ENCODE data around the gene PTBP1.
"Not testable (repeated sequence)": the region's sequence is repeated elsewhere in the genome, so short reads cannot be mapped to it uniquely, and the experiment has no call there.

Gene PTBP1

DNA sequence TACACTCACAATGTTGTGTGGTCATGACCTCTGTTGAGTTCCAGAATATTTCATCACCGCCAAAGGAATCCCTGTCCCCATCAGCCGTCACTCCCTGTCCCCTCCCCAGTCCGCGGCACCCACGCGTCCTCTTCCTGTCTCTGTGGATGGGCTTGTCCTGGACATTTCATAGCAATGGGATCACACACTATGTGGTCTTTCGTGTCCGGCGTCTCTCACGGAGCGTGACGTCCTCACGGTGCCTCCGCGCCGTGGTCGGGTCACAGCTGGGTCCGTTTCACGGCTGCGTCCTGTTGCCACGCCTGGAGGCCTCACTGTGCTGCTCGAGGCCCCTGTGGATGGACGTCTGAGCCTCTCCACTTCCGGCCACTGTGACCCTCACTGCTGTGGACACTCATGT, 37.0 kb downstream of the PTBP1 start:
- TF ChIP-seq POLR2AphosphoS5 (IDR thresholded peaks at IDR 0.05; ENCODE audit: low read depth, low read length) = no peak
- FAIRE-seq (no peak), DNase-seq (ENCODE audit: insufficient read length, low spot score) (no peak)

DNA sequence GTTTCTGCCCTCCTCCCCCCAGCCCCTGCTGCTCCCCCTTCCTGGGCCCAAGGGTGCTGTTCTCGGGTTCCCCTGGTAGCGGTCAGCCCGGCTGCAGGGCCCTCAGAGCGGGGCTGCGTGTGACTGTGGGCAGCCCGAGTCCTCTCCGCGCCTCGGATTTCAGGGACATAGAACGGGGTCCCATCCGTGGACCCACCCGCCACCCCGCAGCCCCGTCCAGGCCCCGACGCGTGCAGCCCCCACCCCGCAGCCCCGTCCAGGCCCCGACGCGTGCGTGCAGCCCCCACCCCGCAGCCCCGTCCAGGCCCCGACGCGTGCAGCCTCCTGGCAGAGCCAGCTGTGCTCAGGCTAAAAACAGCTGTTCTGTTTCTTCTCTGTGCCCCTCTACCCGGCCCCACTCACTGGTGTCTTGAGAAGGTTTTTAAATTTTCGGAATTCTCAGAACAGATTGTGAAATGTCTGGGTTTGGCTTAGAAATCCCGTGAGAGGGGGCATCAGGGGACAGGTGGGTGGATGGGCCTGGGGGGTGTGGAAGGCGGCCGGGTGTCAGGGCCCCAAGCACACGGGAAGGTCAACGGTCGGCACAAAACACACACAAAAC, 38.1 kb downstream of the PTBP1 start:
- DNase-seq (ENCODE audit: insufficient read length, low spot score) (no peak), FAIRE-seq (no peak)
- TF ChIP-seq POU2F2 (IDR thresholded peaks at IDR 0.05; ENCODE audit: low read depth, low read length) (no peak), POLR2A (IDR thresholded peaks at IDR 0.05; ENCODE audit: low read depth, low read length) (no peak), PAX5 (IDR thresholded peaks at IDR 0.05; ENCODE audit: insufficient read depth, low read length, severe bottlenecking) (no peak), TAF1 (IDR thresholded peaks at IDR 0.05; ENCODE audit: low read depth, low read length) (no peak), POLR2AphosphoS5 (IDR thresholded peaks at IDR 0.05; ENCODE audit: low read depth, low read length) (no peak), SPI1 (IDR thresholded peaks at IDR 0.05; ENCODE audit: low read depth, low read length) (no peak)

DNA sequence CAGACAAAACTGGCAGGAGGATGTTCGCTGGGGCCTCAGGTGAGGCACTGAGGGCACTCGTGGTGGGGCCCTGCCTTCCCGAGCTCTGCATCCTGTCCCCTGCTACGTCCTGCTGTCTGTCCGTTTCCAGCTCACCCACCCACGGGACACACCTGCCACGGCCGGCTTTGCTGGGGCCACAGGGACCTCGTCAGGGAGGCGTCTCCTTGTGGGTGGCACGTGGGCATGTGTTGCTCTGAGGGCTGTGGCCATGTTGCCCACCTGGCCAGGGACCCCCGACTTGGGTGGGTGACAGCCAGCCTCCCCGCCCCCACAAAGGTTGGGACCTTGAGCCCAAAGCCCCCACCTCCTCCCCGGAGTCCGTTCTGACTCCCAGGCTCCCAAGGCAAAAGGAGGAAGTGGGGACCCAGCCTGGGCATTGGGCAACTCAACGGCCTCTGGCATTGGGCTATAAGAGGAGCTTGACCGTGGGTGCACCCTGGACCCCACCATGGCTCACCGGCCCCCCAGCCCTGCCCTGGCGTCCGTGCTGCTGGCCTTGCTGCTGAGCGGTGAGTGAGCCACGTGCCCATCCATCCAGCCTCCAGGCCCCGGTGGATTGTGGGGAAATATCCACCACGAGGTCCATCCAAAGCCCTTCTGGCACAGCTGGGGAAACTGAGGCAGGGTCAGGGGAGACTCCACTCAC, 43.4 kb downstream of the PTBP1 start, which contains the start of gene PRTN3:
Gene PRTN3, plus strand, starts transcription at position 481 of the 688 bp plus-strand sequence. Its CDS starts 10 bp downstream, at position 491.
- DNase-seq (ENCODE audit: insufficient read length, low spot score) = no peak
- no peak for FAIRE-seq
- TF ChIP-seq POLR2AphosphoS5 (IDR thresholded peaks at IDR 0.05; ENCODE audit: low read depth, low read length) (no peak), POLR2A (IDR thresholded peaks at IDR 0.05; ENCODE audit: low read depth, low read length) (no peak), PAX5 (IDR thresholded peaks at IDR 0.05; ENCODE audit: insufficient read depth, low read length, severe bottlenecking) (no peak), TAF1 (IDR thresholded peaks at IDR 0.05; ENCODE audit: low read depth, low read length) (no peak), POU2F2 (IDR thresholded peaks at IDR 0.05; ENCODE audit: low read depth, low read length) (no peak), SPI1 (IDR thresholded peaks at IDR 0.05; ENCODE audit: low read depth, low read length) (no peak)

DNA sequence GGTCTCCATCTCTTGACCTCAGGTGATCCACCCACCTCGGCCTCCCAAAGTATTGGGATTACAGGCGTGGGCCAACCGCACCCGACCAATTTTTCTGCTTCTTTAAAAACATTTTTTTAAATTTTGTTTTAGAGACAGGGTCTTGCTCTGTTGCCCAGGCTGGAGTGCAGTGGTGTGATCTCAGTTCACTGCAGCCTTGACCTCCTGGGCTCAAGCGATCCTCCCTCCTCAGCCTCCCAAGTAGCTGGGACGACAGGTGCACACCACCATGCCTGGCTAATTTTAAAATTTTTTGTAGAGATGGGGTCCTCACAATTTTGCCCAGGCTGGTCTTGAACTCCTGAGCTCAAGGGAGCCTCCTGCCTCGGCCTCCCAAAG, 45.5 kb downstream of the PTBP1 start:
- FAIRE-seq; DNase-seq (ENCODE audit: insufficient read length, low spot score): not testable (repeated sequence)

DNA sequence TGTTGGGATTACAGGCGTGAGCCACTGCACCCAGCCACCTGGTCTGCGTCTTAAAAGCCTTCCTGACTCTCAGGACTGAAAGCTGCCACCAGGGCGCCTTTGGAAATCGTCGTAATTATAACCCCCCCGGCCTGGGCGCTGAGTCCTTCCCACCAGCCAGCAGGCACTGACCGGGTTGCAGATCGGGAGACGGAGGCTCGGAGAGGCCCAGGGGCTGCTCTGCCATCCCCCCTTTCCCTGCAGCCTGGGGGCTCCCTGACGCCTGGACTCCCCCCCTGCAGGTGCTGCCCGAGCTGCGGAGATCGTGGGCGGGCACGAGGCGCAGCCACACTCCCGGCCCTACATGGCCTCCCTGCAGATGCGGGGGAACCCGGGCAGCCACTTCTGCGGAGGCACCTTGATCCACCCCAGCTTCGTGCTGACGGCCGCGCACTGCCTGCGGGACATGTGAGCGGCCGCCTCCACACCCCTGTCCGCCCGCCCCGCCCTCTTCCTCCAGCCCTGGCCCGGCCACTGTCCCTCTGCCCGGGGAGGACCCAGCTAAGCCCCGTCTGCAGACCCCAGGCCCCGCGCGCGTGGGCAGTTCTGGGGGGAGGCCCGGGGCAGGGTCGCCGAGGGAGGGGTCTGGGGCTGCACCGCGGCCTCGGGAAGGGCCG, 46.1 kb downstream of the PTBP1 start:
- DNase-seq (ENCODE audit: insufficient read length, low spot score) (no peak), FAIRE-seq (no peak)
- TF ChIP-seq POLR2A (IDR thresholded peaks at IDR 0.05; ENCODE audit: low read depth, low read length) (no peak), TAF1 (IDR thresholded peaks at IDR 0.05; ENCODE audit: low read depth, low read length) (no peak), SPI1 (IDR thresholded peaks at IDR 0.05; ENCODE audit: low read depth, low read length) (no peak), POLR2AphosphoS5 (IDR thresholded peaks at IDR 0.05; ENCODE audit: low read depth, low read length) (no peak), PAX5 (IDR thresholded peaks at IDR 0.05; ENCODE audit: insufficient read depth, low read length, severe bottlenecking) (no peak), POU2F2 (IDR thresholded peaks at IDR 0.05; ENCODE audit: low read depth, low read length) (no peak)

DNA sequence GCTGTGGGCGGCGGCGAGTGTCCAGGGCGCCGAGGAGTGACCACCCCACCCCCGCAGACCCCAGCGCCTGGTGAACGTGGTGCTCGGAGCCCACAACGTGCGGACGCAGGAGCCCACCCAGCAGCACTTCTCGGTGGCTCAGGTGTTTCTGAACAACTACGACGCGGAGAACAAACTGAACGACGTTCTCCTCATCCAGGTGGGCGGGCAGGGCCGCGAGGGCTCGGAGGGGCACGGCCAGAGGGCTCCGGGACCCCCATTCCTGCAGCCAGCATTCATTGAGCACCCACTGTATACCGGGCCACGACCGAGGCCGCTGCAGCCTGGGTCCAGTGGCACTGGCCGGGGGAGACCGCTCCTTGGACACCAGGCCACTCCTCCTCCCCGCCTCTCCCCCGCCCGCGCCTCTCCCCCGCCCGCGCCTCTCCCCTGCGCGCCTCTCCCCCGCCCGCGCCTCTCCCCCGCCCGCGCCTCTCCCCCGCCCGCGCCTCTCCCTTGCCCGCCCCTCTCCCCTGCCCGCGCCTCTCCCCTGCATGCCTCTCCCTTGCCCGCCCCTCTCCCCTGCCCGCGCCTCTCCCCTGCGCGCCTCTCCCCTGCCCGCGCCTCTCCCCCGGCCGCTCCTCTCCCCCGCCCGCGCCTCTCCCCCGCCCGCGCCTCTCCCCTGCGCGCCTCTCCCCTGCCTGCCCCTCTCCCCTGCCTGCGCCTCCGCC, 46.7 kb downstream of the PTBP1 start:
- DNase-seq (ENCODE audit: insufficient read length, low spot score) = no peak
- FAIRE-seq = no peak
- TF ChIP-seq POLR2AphosphoS5 (IDR thresholded peaks at IDR 0.05; ENCODE audit: low read depth, low read length) = no peak
- TF ChIP-seq SPI1 (IDR thresholded peaks at IDR 0.05; ENCODE audit: low read depth, low read length) = no peak
- TF ChIP-seq POU2F2 (IDR thresholded peaks at IDR 0.05; ENCODE audit: low read depth, low read length) = no peak
- no peak for TF ChIP-seq PAX5 (IDR thresholded peaks at IDR 0.05; ENCODE audit: insufficient read depth, low read length, severe bottlenecking)
- no peak for TF ChIP-seq POLR2A (IDR thresholded peaks at IDR 0.05; ENCODE audit: low read depth, low read length)
- no peak for TF ChIP-seq TAF1 (IDR thresholded peaks at IDR 0.05; ENCODE audit: low read depth, low read length)

DNA sequence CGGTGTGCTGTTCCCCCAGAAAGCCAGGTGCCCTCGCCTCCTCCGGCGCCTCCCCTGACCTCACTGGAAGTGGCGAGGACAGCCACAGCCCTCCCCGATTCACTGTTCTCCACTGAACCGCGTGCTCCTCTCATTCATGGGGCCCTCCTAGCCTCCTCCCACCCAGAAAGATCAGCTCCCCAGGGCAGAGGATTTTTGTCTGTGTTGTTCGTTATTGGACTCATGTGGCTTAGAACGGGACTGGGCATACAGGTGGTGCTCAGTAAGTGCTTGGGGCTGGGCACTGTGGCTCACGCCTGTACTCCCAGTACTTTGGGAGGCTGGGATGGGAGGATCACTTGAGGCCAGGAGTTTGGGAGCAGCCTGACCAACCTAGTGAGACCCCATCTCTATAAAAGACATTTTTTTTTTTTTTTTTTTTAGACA, 47.3 kb downstream of the PTBP1 start:
- FAIRE-seq = peak; percentile 54
- TF ChIP-seq POU2F2 (IDR thresholded peaks at IDR 0.05; ENCODE audit: low read depth, low read length) (no peak), SPI1 (IDR thresholded peaks at IDR 0.05; ENCODE audit: low read depth, low read length) (no peak), TAF1 (IDR thresholded peaks at IDR 0.05; ENCODE audit: low read depth, low read length) (no peak), POLR2A (IDR thresholded peaks at IDR 0.05; ENCODE audit: low read depth, low read length) (no peak), PAX5 (IDR thresholded peaks at IDR 0.05; ENCODE audit: insufficient read depth, low read length, severe bottlenecking) (no peak), POLR2AphosphoS5 (IDR thresholded peaks at IDR 0.05; ENCODE audit: low read depth, low read length) (no peak)
- no peak for DNase-seq (ENCODE audit: insufficient read length, low spot score)

DNA sequence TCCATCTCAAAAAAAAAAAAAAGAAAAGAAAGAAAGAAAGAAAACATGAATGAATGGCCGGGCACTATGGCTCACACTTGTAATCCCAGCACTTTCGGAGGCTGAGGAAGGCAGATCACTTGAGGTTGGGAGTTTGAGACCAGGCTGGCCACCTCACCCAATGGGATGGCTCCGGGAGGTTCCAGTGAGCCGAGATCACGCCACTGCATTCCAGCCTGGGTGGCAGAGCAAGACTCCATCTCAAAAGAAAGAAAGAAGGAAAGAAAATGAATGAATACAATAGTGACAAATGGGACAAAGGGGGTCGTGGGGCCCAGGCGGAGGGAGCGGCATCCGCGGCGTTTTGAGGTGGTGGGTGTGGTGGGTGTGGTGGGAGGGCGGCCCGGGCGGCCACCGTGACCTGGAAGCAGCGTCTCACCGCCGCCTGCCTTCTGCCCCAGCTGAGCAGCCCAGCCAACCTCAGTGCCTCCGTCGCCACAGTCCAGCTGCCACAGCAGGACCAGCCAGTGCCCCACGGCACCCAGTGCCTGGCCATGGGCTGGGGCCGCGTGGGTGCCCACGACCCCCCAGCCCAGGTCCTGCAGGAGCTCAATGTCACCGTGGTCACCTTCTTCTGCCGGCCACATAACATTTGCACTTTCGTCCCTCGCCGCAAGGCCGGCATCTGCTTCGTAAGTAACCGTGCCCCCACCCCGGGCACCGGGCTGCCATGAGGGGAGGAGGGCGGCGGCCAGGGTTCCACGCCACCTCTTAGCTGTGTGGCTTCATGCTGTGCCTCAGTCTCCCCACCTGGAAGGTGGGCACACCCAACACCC, 48.7 kb downstream of the PTBP1 start:
- no peak for TF ChIP-seq SPI1 (IDR thresholded peaks at IDR 0.05; ENCODE audit: low read depth, low read length)
- no peak for TF ChIP-seq PAX5 (IDR thresholded peaks at IDR 0.05; ENCODE audit: insufficient read depth, low read length, severe bottlenecking)
- no peak for TF ChIP-seq POLR2AphosphoS5 (IDR thresholded peaks at IDR 0.05; ENCODE audit: low read depth, low read length)
- no peak for TF ChIP-seq POLR2A (IDR thresholded peaks at IDR 0.05; ENCODE audit: low read depth, low read length)
- no peak for TF ChIP-seq TAF1 (IDR thresholded peaks at IDR 0.05; ENCODE audit: low read depth, low read length)
- TF ChIP-seq POU2F2 (IDR thresholded peaks at IDR 0.05; ENCODE audit: low read depth, low read length) = no peak
- FAIRE-seq (no peak), DNase-seq (ENCODE audit: insufficient read length, low spot score) (no peak)

DNA sequence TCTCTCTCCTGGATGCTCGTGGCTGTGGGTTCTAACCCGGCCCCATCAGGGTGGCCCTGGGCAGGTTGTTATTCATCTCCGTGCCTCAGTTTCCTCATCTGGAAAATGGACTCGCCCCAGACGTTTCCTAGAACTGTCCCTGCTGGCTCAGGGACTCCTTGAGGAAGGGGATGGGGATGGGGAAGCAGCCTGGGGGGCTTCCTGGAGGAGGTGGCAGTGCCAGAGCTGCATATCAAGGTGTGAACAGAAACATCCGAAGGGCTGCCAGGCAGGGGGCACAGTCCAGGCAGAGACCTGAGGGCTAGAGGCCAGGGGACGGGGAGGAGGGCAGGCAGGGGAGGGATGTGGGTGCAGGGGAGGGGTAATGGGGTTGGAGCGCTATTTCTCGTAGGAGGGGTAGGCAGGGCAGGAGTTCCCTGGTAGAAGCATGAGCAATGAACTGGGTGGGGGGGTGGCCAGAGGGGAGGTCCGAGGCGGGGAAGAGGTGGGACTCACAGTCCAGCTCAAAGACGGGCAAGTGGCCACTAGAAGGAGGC, 51.2 kb downstream of the PTBP1 start:
- TF ChIP-seq POLR2A (IDR thresholded peaks at IDR 0.05; ENCODE audit: low read depth, low read length) (no peak), SPI1 (IDR thresholded peaks at IDR 0.05; ENCODE audit: low read depth, low read length) (no peak), TAF1 (IDR thresholded peaks at IDR 0.05; ENCODE audit: low read depth, low read length) (no peak), PAX5 (IDR thresholded peaks at IDR 0.05; ENCODE audit: insufficient read depth, low read length, severe bottlenecking) (no peak), POLR2AphosphoS5 (IDR thresholded peaks at IDR 0.05; ENCODE audit: low read depth, low read length) (no peak), POU2F2 (IDR thresholded peaks at IDR 0.05; ENCODE audit: low read depth, low read length) (no peak)
- no peak for FAIRE-seq
- DNase-seq (ENCODE audit: insufficient read length, low spot score) = no peak

DNA sequence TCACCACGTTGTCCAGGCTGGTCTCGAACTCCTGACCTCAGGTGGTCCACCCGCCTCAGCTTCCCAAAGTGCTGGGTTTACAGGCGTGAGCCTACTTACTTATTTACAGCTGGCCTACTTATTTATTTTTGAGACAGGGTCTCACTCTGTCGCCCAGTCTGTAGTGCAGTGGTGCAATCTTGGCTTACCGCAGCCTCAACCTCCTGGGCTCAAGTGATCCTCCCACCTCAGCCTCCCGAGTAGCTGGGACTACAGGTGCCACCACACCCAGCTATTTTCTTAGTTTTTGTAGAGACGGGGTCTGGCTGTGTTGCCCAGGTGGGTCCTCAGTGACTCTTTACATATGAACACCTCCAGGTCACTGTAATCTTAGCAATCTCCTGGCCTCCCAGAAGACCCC, 51.9 kb downstream of the PTBP1 start:
- FAIRE-seq; DNase-seq (ENCODE audit: insufficient read length, low spot score): not testable (repeated sequence)
